Smooth muscle cell (in vitro differentiated cells): Measurements from ENCODE around the gene CIROP. TPM values are rescaled to one million over a fixed set of nuclear protein-coding genes. Genes with fewer than 3 reads are reported as not detected.

Experiments used
- DNase-seq: peaks from one replicate; lab custom pipeline; 2025; ENCODE audit not compliant: unreplicated experiment; lab: John Stamatoyannopoulos, UW
- H2AFZ ChIP-seq: fragments of 200-600 bp; sonication (generic); 2 replicates; pipeline ENCODE4 v1.6.0; 2016; ENCODE audit warnings: antibody characterized with exemption, low read depth, mild to moderate bottlenecking
- H3F3A ChIP-seq: fragments of 200-600 bp; sonication (generic); 2 replicates; pipeline ENCODE4 v1.6.0; 2017; ENCODE audit warnings: antibody characterized with exemption, low read depth
- H3K27ac ChIP-seq: fragments of 200-600 bp; sonication (generic); 2 replicates; pipeline ENCODE4 v1.5.1; 2016; ENCODE audit warnings: low read depth, mild to moderate bottlenecking
- H3K27me3 ChIP-seq: fragments of 200-600 bp; sonication (generic); 2 replicates; pipeline ENCODE4 v1.6.1; 2016; ENCODE audit warnings: low read depth, mild to moderate bottlenecking
- H3K36me3 ChIP-seq: fragments of 200-600 bp; sonication (generic); 2 replicates; pipeline ENCODE4 v1.5.1; 2016; ENCODE audit warnings: low read depth
- H3K4me1 ChIP-seq: fragments of 200-600 bp; sonication (generic); 2 replicates; pipeline ENCODE4 v1.5.1; 2016; ENCODE audit warnings: low read depth
- H3K4me2 ChIP-seq: fragments of 200-600 bp; sonication (generic); 2 replicates; pipeline ENCODE4 v1.6.0; 2016; ENCODE audit warnings: mild to moderate bottlenecking
- H3K4me3 ChIP-seq: fragments of 200-600 bp; sonication (generic); 2 replicates; pipeline ENCODE4 v1.5.1; 2016; ENCODE audit warnings: mild to moderate bottlenecking
- H3K79me2 ChIP-seq: fragments of 200-600 bp; sonication (generic); 2 replicates; pipeline ENCODE4 v1.6.0; 2016; ENCODE audit warnings: low read depth, mild to moderate bottlenecking
- H3K9ac ChIP-seq: fragments of 200-600 bp; sonication (generic); 2 replicates; pipeline ENCODE4 v1.6.0; 2016; ENCODE audit warnings: low read depth
- H3K9me3 ChIP-seq: fragments of 200-600 bp; sonication (generic); replicated peaks from 2 replicates; pipeline ENCODE4 v1.5.1; 2016; ENCODE audit warnings: low read depth
- H4K20me1 ChIP-seq: fragments of 200-600 bp; sonication (generic); 2 replicates; pipeline ENCODE4 v1.6.0; 2016; ENCODE audit warnings: low read depth
- WGBS: methylation state at CpG from one replicate; pipeline ENCODE4 v1.1.7; 2016; ENCODE audit warnings: low lambda C conversion rate; 5-methylcytosine and 5-hydroxymethylcytosine counted together
- polyA plus RNA-seq: library from polyadenylated mRNA; unstranded; fragments of >200 nt; fragmentation: Nextera tagmentation; extraction: Ambion mirVana; gene quantifications from 2 replicates; pipeline ENCODE4 v1.2.1, GENCODE V29; 2016
- total RNA-seq: library from RNA; depleted of rRNA; stranded (reverse); fragments of >200 nt; gene quantifications from 2 replicates; pipeline ENCODE4 v1.2.3, GENCODE V29; 2014
- TF ChIP-seq, protein P1 (sequence below): fragments of 200-600 bp; sonication (generic); IDR thresholded peaks from 2 replicates; pipeline ENCODE4 v1.5.1; 2017; ENCODE audit warnings: borderline replicate concordance, mild to moderate bottlenecking, antibody characterized with exemption; ENCODE audit not compliant: insufficient read depth, poor library complexity, severe bottlenecking

Gene CIROP
- total and polyA plus RNA-seq, 2 experiments from 2014 or later = not detected

DNA sequence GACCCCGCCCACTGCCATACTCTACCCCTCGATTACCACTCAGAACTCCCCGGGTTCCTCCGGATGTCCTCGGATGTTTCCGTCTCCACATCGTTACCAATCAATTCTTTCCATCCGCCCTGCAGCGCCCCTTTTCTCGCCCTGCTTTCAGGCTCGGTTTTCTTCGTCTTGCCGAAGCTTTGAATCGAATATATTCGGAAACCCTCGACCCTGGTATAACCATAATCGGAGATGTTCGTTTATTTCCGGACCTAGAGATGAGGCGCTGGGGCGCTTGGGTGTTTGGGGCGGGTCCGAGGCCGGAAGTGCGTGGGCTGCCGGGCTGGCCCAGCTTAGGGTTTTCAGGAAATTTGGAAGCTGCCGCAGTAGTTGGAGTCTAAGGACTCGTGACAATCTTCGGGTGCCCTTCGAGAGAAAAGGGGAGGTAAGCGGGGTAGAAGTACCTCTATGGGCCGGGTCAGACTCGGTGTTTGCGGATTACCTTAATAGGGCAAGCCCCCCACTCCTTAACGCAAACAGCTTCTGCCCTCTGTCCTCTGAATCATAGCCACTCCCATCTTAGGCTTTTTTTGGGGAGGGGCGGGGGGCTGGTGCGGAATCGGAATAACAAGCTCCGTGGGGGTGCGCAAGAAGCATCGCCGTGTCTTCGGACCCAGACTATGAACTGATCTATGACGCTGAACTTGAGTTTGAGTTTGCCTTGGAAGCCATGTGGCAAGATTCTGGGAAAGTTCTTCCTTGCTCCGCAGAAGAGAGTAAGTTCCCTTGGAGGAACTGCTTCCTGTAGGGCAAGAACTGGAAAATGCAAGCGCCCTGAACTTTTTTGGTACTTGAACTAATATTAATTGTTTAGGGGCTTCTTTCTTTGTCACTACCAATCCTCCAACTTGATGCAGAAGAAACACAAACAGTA, 9.3 kb downstream of the CIROP start, which contains the start of gene C14orf119:
Gene C14orf119, plus strand, starts transcription at position 310 of the 913 bp plus-strand sequence. CDS start 2,154 bp downstream, outside the sequence.
- Histone ChIP-seq H3K4me2 (peak within 1 kb of the TSS; percentile 90), H3F3A (no peaks in the 10 kb centered on the region), H2AFZ (peak within 1 kb of the TSS; percentile 87), H3K27ac (peak within 1 kb of the TSS; percentile 96), H3K79me2 (peaks cover 71% of the 10 kb centered on the region), H4K20me1 (peaks cover 66% of the 10 kb centered on the region), H3K9me3 (no peaks in the 10 kb centered on the region), H3K27me3 (no peaks in the 10 kb centered on the region), H3K36me3 (peaks cover 5% of the 10 kb centered on the region), H3K9ac (peak within 1 kb of the TSS; percentile 98), H3K4me1 (peaks cover 14% of the 10 kb centered on the region), H3K4me3 (peak within 1 kb of the TSS; percentile 82)
- no peak for DNase-seq
- under 1% methylated on average over 46 of the region's 46 CpGs for WGBS
- TF ChIP-seq, protein P1, sequence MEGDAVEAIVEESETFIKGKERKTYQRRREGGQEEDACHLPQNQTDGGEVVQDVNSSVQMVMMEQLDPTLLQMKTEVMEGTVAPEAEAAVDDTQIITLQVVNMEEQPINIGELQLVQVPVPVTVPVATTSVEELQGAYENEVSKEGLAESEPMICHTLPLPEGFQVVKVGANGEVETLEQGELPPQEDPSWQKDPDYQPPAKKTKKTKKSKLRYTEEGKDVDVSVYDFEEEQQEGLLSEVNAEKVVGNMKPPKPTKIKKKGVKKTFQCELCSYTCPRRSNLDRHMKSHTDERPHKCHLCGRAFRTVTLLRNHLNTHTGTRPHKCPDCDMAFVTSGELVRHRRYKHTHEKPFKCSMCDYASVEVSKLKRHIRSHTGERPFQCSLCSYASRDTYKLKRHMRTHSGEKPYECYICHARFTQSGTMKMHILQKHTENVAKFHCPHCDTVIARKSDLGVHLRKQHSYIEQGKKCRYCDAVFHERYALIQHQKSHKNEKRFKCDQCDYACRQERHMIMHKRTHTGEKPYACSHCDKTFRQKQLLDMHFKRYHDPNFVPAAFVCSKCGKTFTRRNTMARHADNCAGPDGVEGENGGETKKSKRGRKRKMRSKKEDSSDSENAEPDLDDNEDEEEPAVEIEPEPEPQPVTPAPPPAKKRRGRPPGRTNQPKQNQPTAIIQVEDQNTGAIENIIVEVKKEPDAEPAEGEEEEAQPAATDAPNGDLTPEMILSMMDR = no peak

DNA sequence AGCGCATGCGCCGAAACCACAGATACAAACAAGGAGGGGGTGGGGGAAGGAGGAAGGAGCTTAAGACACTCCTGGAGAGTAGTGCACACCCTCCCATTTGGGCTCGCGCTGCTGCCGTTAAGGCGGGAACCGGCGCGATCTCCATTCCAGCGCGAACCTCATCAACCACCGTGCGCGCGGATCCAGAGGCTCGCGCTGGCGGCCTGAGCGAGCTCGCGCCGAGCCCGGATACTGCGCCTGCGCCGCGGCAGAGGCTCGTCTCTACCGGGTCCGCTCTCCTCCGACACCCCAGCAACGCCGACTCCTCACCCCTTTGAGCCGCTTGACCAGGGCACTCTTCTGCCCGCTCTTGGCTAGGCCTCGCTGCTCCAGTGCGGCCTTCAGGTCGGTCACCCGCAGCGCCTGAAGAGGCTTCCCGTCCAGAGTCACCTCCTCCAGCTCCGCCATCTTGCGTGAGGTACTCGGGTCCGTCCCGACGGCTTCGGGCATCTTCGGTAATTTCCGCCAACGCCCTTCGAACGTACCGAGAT, 10.1 kb downstream of the CIROP start, which contains the start of gene ACIN1:
Gene ACIN1, minus strand, starts transcription at position 471 of the 530 bp plus-strand sequence. Its CDS starts 24 bp downstream, at position 447.
- peak within 1 kb of the TSS; percentile 90 for H3K4me2 ChIP-seq
- peak within 1 kb of the TSS; percentile 82 for H3K4me3 ChIP-seq
- H4K20me1 ChIP-seq = peaks cover 68% of the 10 kb centered on the region
- peaks cover 10% of the 10 kb centered on the region for H3K36me3 ChIP-seq
- no peak for DNase-seq
- TF ChIP-seq, protein P1 = no peak
- WGBS = under 1% methylated on average over 48 of the region's 55 CpGs
- peaks cover 14% of the 10 kb centered on the region for H3K4me1 ChIP-seq
- no peaks in the 10 kb centered on the region for H3K9me3 ChIP-seq
- peak within 1 kb of the TSS; percentile 98 for H3K9ac ChIP-seq
- H2AFZ ChIP-seq = peak within 1 kb of the TSS; percentile 87
- H3K27me3 ChIP-seq = no peaks in the 10 kb centered on the region
- H3F3A ChIP-seq = no peaks in the 10 kb centered on the region
- peaks cover 72% of the 10 kb centered on the region for H3K79me2 ChIP-seq
- H3K27ac ChIP-seq = peak within 1 kb of the TSS; percentile 96

DNA sequence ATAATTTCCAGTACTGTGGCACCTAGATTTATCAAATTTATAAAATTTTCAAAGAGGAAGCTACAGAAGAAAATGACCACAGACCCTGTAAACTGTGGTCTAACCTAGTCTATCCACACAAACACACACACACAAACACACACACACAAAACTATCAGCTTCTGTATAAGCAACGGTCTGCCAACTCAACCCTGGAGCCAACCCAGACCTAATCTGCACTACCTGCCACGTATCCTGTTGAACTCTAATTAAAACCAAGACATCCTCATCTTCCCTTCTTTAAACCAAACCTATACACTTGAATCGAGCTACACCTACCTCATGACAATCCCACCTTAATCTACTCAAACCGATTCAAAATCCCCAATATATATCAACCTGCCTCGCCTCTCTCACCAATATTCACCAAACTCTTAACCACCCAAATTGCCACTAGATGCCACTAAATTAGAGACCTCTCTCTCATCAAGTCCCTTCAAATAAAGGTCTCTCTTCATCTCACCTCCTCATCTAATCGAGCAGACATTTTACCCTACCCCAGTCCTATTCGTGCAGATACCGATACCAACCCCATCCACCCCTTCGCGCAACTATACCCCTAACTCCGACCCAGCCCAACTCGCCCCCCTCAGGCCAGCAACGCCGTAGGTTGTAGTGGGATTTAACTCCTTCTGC, 10.7 kb downstream of the CIROP start:
- Histone ChIP-seq H4K20me1 (peaks cover 70% of the 10 kb centered on the region), H3F3A (no peaks in the 10 kb centered on the region), H3K27ac (peak overlapping the region; percentile 96), H3K4me2 (peak overlapping the region; percentile 90), H3K4me3 (peak overlapping the region; percentile 82), H3K27me3 (no peaks in the 10 kb centered on the region), H3K36me3 (peaks cover 16% of the 10 kb centered on the region), H3K79me2 (peaks cover 74% of the 10 kb centered on the region), H3K9me3 (no peaks in the 10 kb centered on the region), H3K4me1 (peaks cover 14% of the 10 kb centered on the region), H3K9ac (peak overlapping the region; percentile 98), H2AFZ (no peak overlapping the region)
- no peak for DNase-seq
- TF ChIP-seq, protein P1 = no peak
- 6% methylated on average over 14 of the region's 14 CpGs for WGBS
